Measurements from ENCODE around the gene SH3PXD2B. TPM values are rescaled to one million over a fixed set of nuclear protein-coding genes. Genes with fewer than 3 reads are reported as not detected.
"Not testable (repeated sequence)": the region's sequence is repeated elsewhere in the genome, so short reads cannot be mapped to it uniquely, and the experiment has no call there.

Gene SH3PXD2B
- polyA plus RNA-seq, 1 donor from 2014 or later = not detected

GRCh38 chr5:172288465-172288864 lies 165.9 kb downstream of the SH3PXD2B start:
- Mint-ChIP-seq H3K4me1 (peaks cover 4 to 7% (median 6%) of the 10 kb centered on the region in 3 donors), H3K27ac (no peak overlapping the region), H3K27me3 (peaks cover 1% of the 10 kb centered on the region), H3K4me3 (peak overlapping the region in 1 of 4 donors; percentile 35), H3K36me3 (no peaks in the 10 kb centered on the region), H3K9me3 (no peaks in the 10 kb centered on the region)

GRCh38 chr5:172287140-172287539 lies 167.2 kb downstream of the SH3PXD2B start:
- H3K27me3 Mint-ChIP-seq, H3K27ac Mint-ChIP-seq, H3K36me3 Mint-ChIP-seq, H3K9me3 Mint-ChIP-seq: not testable (repeated sequence)
- Mint-ChIP-seq H3K4me3 (peak overlapping the region in 1 of 4 donors; percentile 32), H3K4me1 (peaks cover 8 to 12% (median 9%) of the 10 kb centered on the region in 3 donors)

GRCh38 chr5:172285226-172286143 lies 168.8 kb downstream of the SH3PXD2B start:
- peaks cover 1% of the 10 kb centered on the region for H3K27me3 Mint-ChIP-seq
- peak overlapping the region in 2 of 3 donors; percentile 27 to 82 for H3K27ac Mint-ChIP-seq
- H3K4me1 Mint-ChIP-seq = peaks cover 15 to 19% (median 15%) of the 10 kb centered on the region in 3 donors
- peak overlapping the region; percentile 87 to 97 (median 92) for H3K4me3 Mint-ChIP-seq
- no peaks in the 10 kb centered on the region for H3K36me3 Mint-ChIP-seq
- no peaks in the 10 kb centered on the region for H3K9me3 Mint-ChIP-seq

- H3K9me3 Mint-ChIP-seq = no peaks in the 10 kb centered on the region
- H3K4me1 Mint-ChIP-seq = peaks cover 15 to 19% (median 15%) of the 10 kb centered on the region in 3 donors
- peak overlapping the region; percentile 87 to 97 (median 92) for H3K4me3 Mint-ChIP-seq
- H3K27me3 Mint-ChIP-seq = peaks cover 1% of the 10 kb centered on the region
- peak overlapping the region; percentile 16 to 82 (median 27) for H3K27ac Mint-ChIP-seq
- no peaks in the 10 kb centered on the region for H3K36me3 Mint-ChIP-seq
Measured at GRCh38 chr5:172284611-172284980, 169.7 kb downstream of the SH3PXD2B start.

- Mint-ChIP-seq H3K27me3 (peaks cover 1% of the 10 kb centered on the region), H3K27ac (peak overlapping the region; percentile 16 to 82 (median 27)), H3K4me3 (peak overlapping the region; percentile 87 to 97 (median 92)), H3K36me3 (no peaks in the 10 kb centered on the region), H3K9me3 (no peaks in the 10 kb centered on the region), H3K4me1 (peaks cover 15 to 19% (median 15%) of the 10 kb centered on the region in 3 donors)
Measured at GRCh38 chr5:172283862-172284610, 170.3 kb downstream of the SH3PXD2B start.

GRCh38 chr5:172283020-172283861 lies 171.1 kb downstream of the SH3PXD2B start, which contains the start of gene UBTD2:
Gene UBTD2, minus strand, starts transcription at chr5:172283764. Its CDS starts 99 bp downstream, at chr5:172283665.
- Mint-ChIP-seq H3K36me3 (no peaks in the 10 kb centered on the region), H3K4me1 (peaks cover 15 to 19% (median 15%) of the 10 kb centered on the region in 3 donors), H3K27ac (peak within 1 kb of the TSS; percentile 23 to 82 (median 39)), H3K4me3 (peak within 1 kb of the TSS; percentile 87 to 97 (median 94)), H3K9me3 (no peaks in the 10 kb centered on the region), H3K27me3 (peaks cover 1% of the 10 kb centered on the region)

- H3K36me3 Mint-ChIP-seq = peaks cover 3% of the 10 kb centered on the region
- H3K4me1 Mint-ChIP-seq = peaks cover 15 to 19% (median 18%) of the 10 kb centered on the region in 3 donors
- H3K27ac Mint-ChIP-seq = peak overlapping the region; percentile 23 to 39 (median 38)
- peaks cover 1% of the 10 kb centered on the region for H3K27me3 Mint-ChIP-seq
- peak overlapping the region; percentile 87 to 94 (median 90) for H3K4me3 Mint-ChIP-seq
- no peaks in the 10 kb centered on the region for H3K9me3 Mint-ChIP-seq
Measured at GRCh38 chr5:172282272-172283019, 171.9 kb downstream of the SH3PXD2B start.

GRCh38 chr5:172281346-172281745 lies 173.0 kb downstream of the SH3PXD2B start:
- H3K27ac Mint-ChIP-seq = peak overlapping the region in 1 of 3 donors; percentile 38
- H3K4me1 Mint-ChIP-seq = peaks cover 16 to 23% (median 18%) of the 10 kb centered on the region in 3 donors
- peaks cover 1% of the 10 kb centered on the region for H3K27me3 Mint-ChIP-seq
- H3K9me3 Mint-ChIP-seq = no peaks in the 10 kb centered on the region
- peaks cover 5% of the 10 kb centered on the region for H3K36me3 Mint-ChIP-seq
- peak overlapping the region in 2 of 4 donors; percentile 87 to 94 for H3K4me3 Mint-ChIP-seq

- peaks cover 5% of the 10 kb centered on the region for H3K36me3 Mint-ChIP-seq
Measured at GRCh38 chr5:172280929-172281328, 173.4 kb downstream of the SH3PXD2B start.

GRCh38 chr5:172280317-172280716 lies 174.0 kb downstream of the SH3PXD2B start:
- no peaks in the 10 kb centered on the region for H3K9me3 Mint-ChIP-seq
- H3K27me3 Mint-ChIP-seq = peaks cover 1% of the 10 kb centered on the region
- peaks cover 6% of the 10 kb centered on the region for H3K36me3 Mint-ChIP-seq
- peaks cover 26 to 31% (median 26%) of the 10 kb centered on the region in 3 donors for H3K4me1 Mint-ChIP-seq
- H3K27ac Mint-ChIP-seq = no peak overlapping the region
- H3K4me3 Mint-ChIP-seq = peak overlapping the region in 1 of 4 donors; percentile 45

More at GRCh38 chr5:172280929-172281328, 173.4 kb downstream of the SH3PXD2B start:
- Mint-ChIP-seq H3K27ac (no peak overlapping the region), H3K27me3 (peaks cover 1% of the 10 kb centered on the region), H3K4me1 (peaks cover 20 to 25% (median 20%) of the 10 kb centered on the region in 3 donors), H3K9me3 (no peaks in the 10 kb centered on the region), H3K4me3 (peak overlapping the region in 1 of 4 donors; percentile 45)

- peaks cover 27 to 35% (median 31%) of the 10 kb centered on the region in 3 donors for H3K4me1 Mint-ChIP-seq
- no peaks in the 10 kb centered on the region for H3K9me3 Mint-ChIP-seq
- no peaks in the 10 kb centered on the region for H3K27me3 Mint-ChIP-seq
- H3K27ac Mint-ChIP-seq = no peak overlapping the region
- H3K4me3 Mint-ChIP-seq = no peak overlapping the region
- peaks cover 6% of the 10 kb centered on the region for H3K36me3 Mint-ChIP-seq
Measured at GRCh38 chr5:172278356-172278755, 176.0 kb downstream of the SH3PXD2B start.

GRCh38 chr5:172276214-172276613 lies 178.1 kb downstream of the SH3PXD2B start:
- H3K9me3 Mint-ChIP-seq = no peaks in the 10 kb centered on the region
- no peak overlapping the region for H3K27ac Mint-ChIP-seq
- peaks cover 16 to 33% (median 23%) of the 10 kb centered on the region in 3 donors for H3K4me1 Mint-ChIP-seq
- peaks cover 8% of the 10 kb centered on the region for H3K36me3 Mint-ChIP-seq
- no peaks in the 10 kb centered on the region for H3K27me3 Mint-ChIP-seq
- peak overlapping the region in 1 of 4 donors; percentile 61 for H3K4me3 Mint-ChIP-seq
